HG02852 (cell line): ENCODE data around the gene CYFIP1.
A peak's percentile ranks its signal among the peaks of the same experiment; 100 is the strongest.

Experiments
- ATAC-seq: cut with Tn5 transposase; IDR thresholded peaks from one replicate; pipeline ENCODE4 v1.9.1; 2021; ENCODE audit warnings: mild to moderate bottlenecking, moderate library complexity; ENCODE audit not compliant: unreplicated experiment

Gene CYFIP1

DNA sequence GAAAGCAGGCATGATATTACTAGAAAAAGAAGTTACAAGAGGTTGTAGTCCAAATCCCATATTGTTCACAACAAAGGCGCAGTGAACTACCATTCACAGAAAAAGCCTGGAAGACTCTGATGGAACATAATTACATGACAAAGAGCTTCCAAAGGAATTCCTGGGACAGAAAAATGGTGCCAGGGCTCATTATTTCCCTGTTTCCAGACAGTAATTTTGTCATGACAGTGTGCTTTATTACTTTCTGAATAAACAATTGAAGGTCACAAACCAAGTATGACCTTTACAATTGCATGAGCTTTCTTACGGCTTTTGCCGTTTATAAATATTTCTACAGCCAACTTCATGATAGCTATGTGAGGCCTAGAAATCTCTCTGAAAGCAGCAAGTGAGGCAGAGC is 61.0 kb downstream of the CYFIP1 start:
- no peak for ATAC-seq

DNA sequence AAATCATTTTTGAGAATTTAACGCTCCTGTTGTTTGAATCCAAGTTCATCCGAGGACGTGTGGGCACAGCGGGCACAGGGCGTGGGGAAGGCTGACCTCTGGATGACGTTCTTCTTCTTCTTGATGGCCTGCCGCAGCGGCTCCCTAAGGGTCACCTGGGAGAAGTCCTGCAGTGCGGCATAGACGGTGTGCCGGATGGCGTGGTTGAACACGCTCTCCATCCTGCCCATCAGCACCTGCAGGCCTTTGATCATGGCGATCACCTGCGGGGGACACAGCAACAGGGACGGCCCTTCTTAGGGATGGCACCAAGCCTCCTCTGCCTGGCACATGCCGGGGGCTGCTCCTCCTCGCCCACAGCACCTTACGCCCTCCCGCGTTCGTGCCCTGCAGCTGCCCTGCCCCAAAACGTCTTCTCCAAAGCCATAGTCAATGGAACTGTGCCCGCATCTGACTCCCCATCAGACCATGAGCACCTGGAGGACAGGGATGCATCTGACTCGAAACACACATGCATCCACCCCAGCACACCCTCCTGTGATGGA is 61.5 kb downstream of the CYFIP1 start:
- no peak for ATAC-seq

DNA sequence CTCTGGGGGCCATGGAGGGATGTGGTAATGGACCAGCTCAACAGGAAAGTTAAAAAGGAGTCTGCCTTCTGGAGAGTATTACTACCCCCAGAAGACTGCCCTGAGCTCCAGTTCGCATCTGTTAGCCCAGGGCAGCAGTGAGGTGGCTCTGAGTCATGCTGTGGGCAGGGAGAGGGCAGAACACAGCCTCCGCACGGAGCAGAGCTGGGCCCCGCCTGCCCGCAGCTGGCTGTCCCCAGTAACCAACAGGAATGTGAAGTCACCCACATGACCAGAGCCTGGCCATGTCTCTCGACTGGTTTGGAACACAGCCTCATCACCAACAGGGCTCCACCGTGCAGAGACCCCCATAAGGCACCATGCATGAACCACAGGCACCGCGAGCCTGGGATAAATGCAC is 62.1 kb downstream of the CYFIP1 start:
- ATAC-seq = no peak

DNA sequence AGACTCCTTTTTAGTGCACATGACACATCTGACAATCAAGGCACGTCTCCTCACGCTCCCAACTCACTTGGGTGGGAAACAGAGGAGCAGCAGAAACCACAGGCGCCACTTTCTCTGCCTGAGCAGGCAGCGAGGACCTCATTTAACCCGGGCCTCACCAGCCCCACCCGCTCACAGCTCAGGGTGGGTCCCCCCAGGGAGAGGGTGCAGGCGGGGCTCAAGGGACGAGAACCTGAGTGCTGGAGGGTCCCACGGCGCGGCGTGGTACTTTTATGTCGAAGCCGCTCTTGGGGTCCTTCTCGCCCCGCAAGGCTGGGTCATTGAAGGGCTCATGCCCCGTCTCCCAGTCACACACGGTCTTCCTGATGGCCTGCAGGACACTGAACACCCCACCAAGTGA is 62.6 kb downstream of the CYFIP1 start:
- ATAC-seq = no peak

DNA sequence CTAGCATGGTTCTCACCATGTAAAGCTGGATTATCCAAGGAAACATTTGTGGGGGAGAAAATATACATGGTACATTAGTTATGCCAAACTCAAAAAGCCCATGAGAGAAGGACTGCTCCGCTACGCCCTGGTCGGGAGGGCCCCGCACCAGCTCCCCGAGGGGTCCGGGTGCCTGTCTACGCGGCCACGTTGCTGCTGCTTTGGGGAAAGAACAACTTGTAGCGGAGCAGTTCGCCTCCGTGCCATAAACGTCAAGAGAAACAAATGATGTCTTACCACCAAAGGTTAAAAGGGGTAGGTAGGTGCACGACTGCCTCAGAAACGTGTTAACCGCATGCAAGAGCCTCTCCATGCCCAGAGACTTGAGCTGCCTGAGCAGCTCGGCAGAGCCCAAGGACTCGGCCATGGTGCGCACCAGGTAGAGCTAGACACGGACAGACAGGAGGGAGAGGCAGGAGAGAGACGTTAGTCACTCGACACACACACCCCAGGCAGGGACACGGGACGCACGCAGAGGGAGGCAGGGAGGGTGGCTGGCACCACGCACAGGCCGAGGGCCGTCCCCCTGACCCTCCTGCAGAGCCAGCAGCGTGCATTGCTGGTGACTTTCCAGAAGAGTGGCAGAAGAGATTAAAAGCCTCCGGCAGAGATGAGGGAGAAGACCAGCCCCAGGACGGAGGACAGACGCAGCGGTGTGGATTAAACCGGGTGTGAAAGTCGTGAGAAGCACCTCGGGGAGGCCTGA is 63.4 kb downstream of the CYFIP1 start:
- ATAC-seq = no peak

DNA sequence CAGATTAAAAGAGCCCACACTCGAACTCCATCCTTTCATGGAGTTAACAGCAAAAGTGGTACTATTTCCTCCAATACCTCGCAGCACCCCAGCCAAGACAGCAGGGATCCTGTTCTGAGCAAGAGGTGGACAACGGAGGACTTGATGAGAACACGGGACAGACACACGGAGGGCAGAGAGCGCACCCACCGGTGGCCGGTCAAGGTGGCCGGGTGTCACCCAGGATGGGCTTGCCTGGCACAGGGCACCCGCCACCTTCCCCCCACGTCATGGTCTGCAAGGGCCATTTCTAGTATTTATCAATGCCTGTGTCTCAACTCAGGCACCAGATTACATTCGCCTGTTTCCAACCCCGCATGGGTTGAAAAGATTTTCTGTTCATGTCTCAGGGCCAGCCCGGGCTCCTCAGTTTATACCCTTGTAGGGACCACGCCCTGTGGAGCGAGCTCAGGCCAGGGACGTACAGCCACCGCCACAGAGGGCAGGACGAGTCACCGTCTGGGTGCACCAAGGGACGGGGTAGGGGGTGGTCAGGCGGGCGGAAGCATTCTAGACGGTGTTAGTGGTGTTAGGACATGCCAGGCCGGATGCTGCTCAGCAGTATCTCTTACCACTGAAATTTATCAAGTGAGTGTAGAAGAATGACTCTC is 64.2 kb downstream of the CYFIP1 start:
- no peak for ATAC-seq

DNA sequence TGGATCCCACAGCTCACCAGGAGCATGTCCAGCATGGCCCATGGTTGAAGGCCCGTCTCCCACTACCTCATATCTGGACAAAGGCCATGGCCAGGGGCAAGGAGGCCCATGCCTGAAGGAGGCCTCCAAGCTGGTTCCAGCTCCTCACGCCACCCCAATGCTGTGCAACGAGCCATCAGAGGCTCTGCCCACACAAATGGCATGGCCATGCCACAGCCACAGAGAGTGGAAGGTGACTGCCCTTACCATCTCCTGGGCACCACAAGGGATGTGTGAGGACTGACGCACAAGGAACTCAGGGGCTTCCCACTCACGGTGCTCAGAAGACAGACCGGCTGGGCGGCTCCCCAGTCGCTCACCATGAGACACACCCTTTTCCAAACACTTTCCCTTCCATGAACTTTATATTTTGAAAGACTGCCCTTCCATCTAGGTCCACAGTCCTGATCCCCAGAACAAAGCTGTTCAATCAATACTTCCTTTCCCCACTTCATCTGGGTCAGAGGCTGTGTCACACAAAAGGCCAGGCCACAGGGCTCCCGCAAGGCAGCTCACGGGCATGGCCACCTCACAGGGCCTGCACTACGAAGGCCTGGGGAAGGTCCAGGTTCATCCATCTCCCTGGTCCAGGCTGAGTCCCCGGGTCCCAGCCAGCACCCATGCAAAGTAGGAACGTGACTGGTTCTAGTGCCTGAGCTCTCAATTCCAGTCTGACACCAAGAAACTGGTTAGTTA is 66.4 kb downstream of the CYFIP1 start:
- ATAC-seq = no peak

DNA sequence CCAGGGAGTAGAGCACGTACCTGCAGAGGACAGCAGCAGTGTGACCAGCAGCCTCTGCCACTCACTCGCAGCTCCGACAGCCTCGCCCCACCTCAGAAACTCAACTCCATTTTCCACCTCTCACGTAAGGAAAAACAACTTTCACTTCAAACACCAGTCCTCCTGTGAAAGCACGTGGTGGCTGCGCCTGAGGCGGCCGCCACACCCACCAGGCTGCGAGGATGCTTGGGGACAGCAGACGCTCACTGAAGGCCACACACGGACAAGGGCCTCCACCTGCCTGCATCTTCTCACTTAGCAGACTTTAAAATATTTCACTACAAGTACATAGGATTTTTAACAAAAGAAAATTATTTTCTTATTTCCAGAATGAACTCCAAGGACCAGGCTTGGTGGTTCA is 67.9 kb downstream of the CYFIP1 start:
- no peak for ATAC-seq

DNA sequence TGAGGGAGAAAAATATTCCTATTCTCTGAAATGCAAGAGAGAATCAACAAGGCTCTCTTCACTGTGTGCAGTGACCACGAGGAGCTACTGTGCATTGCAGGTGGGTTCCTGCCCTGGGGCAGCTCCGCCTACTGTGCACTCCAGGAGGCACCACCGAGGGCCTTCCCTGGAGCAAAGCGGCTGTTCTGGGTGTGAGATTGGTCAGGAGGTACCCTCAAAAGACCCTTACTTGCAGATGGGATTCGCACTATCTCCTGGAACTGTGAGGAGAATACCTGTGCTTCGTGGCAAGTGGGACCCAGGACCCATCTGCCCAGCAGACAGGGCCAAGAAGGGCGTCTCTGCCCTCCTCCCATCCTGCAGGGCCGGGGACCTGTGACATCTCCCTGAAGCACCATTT is 68.9 kb downstream of the CYFIP1 start:
- no peak for ATAC-seq

DNA sequence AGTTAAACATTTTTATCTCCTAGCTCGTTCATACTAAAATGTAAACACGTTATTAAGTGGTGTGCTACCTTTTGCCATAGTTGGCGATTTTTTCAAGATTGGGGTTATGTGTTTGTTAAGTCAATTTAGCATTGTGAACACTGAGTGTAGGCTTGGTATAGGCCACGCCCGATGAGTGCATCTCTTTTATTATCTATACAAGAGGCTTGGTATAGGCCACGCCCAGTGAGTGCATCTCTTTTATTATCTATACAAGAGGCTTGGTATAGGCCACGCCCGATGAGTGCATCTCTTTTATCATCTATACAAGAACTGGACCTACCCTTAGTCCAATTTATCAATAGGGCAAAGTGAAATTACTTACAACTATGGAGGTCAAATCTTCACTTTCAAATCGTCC is 71.3 kb downstream of the CYFIP1 start:
- no peak for ATAC-seq

DNA sequence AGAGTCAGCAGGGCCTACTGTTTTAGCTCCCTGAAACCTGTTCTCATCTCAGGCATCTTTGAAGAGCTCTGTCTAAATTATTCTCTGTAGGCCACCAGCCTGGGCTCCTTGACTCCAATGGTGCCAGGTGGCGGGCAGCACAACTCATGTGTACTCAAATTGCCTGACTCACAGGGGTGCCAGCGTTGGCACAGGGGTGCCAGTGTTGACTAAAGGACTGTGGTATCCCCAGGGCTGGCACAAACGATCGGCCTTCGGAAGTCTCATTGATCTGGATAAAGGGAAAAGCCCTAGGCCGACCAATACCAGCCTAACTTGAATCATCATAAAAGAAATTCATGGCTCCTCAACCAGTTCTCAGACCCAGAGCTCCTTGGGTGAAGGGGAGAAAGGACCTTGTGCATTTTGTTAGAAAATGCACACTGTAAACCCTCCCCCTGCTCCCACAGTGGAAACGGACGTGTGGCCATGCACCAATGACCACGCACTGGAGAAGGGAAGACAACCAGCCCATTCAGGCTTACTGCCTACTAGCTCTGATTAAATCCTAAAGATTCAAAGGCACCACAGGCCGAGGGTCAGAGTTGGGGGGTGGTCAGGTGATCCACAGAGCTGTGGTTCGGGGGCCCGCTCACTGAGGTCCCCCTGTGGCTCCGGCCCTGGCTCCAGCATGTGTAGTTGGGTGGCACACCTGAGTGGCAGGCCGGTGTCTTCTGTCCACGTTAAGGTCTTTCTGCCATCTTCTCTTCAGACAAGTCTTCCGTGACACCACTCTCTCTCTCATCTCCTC is 72.8 kb downstream of the CYFIP1 start:
- no peak for ATAC-seq

DNA sequence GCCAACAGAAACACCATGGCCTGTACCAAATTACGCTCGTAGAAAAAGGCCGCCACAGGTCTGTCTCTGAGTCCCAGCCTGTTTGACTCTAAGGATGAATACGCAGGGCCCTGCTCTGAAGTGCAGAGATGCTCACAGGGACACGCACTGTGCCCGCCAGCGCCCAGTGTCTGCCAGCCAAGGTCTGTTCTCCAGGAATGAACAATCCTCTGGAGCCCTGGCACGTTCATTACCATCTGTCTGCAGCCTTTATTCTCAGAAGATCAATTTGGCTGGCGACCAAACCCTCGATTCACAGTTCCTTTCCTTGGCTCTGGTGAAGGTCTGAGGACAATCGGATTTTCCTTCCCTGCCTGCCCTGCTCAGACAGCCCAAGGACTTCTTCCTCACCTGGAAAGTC is 75.4 kb downstream of the CYFIP1 start:
- ATAC-seq = no peak

DNA sequence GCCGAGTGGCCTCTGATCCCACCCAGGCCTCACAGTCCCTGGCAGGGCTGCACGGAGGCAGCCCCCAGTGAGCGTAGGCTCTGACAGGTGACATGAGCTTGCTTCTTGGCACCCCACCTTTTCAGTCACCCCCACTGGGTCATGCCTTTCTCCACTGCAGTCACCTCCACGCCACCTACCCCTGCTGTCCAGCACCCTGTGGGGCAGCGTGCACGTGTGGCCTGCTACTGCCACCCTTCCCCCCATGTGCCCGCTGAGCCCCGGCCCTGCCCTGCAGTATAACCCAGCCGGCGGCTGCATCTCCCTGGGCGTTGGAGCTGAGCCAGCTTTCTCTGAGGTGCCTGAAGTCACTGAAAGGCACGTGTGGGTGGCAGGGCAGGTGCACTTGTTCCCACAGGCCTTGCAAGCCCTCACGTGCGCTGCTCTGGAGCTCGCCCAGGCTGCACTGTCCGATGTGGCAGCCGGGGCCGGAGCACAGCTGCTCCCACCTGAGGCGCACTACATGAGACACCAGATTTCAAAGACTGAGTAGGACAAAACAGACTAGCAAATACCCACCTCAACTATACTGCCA is 76.1 kb downstream of the CYFIP1 start:
- no peak for ATAC-seq

DNA sequence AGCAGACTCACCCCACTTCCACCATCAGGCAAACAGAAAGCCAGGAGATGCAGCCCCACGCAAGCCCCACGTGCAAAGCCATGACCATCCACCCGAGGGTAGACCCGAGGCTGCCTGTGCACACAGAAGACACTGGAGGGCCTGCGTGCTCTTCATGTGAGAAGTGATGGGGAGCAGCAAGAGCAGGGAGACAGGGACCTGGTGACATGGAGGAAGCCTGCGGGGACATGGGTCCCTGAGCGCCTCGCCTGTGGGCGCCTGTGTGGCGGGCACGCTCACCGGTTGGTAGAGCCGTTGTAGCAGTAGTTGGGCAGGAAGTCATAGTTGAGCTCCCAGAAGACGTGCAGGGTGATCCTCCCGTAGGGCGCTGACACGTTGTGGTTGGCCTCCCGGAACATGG is 76.7 kb downstream of the CYFIP1 start:
- no peak for ATAC-seq

DNA sequence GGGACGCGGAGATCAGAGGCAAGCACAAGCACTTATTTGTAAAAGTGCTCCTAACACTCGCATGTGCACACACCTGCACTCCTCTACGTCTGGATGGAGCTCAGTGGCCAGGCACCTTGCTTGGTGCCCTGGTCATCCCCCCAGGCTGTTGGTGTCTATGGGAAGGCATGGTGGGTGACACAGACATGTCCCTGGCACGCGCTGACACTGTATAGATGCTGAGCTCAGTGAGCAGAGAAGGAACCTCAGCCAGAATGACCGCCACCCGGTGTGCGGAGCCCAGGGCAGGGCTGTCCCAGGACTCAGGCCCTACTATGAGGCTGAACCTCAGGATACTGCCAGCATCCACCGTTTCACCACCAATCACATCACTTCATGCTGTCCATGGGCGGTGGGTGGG is 77.2 kb downstream of the CYFIP1 start:
- ATAC-seq = no peak

DNA sequence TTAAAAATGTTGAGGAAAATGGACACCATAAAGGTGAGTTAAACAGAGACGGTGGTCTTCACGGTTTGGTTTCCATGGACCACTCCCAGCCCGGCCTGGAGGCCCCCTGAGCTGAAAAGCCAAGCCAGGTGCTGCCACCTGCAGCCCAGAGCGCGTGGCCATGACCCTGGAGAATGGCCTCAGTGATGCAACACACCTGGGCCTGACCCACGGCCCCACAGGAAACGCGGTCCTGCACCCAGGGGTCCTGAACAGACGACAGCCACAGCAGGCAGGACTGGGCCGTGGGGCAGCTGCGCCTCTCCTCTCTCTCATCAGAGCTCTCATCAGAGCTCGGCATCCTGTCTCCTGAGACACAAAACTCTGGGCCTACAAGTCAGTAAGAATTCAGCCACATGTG is 77.6 kb downstream of the CYFIP1 start:
- ATAC-seq = no peak

DNA sequence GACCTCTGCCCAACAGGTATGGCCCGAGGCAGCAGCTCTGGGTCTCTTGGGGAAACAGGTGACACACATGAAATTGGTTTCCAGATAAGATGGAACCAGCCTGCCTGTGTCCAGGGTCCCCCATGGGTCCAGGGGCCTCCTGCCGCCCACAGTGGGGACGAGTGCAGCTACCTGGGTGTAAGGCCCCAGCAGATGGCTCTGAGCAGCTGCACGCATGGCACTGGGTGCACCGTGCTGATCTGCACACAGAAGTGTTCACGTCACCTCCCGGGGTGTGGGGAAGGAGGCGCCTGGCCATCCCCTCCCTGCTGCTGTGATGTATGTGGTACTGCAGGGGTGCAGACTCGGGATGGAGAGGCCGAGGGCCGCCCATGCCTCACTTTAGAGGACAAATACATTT is 78.1 kb downstream of the CYFIP1 start:
- no peak for ATAC-seq

DNA sequence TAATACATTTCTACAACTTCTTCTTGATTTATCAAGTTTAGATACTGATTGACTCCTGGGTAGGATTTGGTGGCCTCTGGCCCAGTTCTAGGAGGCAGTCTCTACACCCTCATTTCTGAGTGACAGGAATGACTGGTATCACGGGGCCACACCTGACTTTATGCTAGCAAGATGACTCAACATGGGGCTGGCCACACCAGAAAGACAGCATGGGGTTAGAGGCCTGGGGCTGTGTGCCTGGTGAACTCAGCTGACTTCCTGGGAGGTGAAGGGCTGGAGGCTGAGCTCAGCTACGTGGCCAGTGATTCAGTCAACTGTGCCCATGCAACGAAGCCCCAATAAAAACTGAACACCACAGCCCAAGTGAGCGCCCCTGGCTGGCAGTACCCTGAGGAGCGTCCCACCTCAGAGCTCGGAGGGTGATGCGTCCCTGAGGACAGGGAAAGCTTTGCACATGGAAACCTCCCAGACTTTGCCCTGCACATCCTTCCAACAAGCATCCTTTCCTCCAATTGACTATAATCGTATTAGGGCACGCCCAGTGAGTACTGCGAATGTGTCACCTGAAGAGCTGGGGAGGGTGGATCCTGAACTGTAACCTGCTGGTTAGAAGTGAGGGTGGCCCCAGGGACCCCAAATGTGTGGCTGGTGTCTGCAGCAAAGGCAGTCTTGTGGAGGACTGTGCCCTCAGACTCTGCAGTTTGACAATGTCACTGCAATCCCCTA is 84.5 kb downstream of the CYFIP1 start:
- peak; percentile 87 for ATAC-seq

DNA sequence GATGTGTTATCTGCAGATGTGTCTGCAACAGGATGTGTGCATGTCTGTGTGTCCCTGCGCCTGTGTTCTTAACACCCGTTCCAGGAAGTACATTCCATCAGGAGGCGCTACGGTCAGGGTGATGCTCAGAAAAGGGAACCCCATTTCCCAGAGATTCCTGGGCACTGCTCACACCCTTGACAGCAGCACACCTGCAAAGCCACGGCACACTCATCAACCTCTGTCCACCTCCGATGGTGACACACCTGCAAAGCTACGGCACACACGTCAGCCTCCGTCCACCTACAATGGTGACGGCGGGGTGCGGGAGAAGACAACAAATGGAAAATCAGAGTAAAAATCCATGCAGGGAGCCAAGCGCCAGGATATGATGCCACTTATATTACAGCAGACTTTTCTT is 86.3 kb downstream of the CYFIP1 start:
- no peak for ATAC-seq

DNA sequence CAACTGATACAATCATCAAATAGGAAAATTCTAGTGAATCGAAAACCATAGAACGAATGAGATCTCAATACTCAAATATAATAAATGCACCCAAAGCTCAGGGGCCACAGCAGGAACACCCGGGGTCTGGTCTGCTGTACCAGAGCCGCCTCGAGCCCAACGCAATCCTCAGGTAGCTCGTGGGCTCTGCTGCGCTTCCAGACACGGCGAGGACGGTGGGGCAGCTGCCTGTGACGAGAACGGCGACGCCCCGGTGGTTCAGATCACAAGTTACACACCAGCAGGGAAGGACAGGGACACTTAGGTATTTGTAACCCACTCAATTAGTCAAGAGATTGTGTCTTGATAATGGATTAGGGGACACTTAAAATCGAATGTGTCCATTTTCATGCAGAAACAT is 87.1 kb downstream of the CYFIP1 start:
- no peak for ATAC-seq
